HCT116 (cell line): ENCODE measurements around the gene TXNDC11. TPM values are rescaled to one million over a fixed set of nuclear protein-coding genes. Genes with fewer than 3 reads are reported as not detected.

Experiments
- ATAC-seq: fragments of 200-7000 bp; cut with Tn5 transposase; 2 replicates; pipeline ENCODE4 v1.9.1; 2020; ENCODE audit warnings: mild to moderate bottlenecking, moderate library complexity
- BruUV-seq: library from RNA; stranded (reverse); fragments of 400-500 nt; replicated peaks from 2 replicates; lab custom pipeline; 2021; lab: Mats Ljungman, UMichigan
- CTCF ChIA-PET: fragments of 300-600 bp; sonication (Branson Sonifier 250); formaldehyde crosslinking; loops from one replicate; lab custom pipeline; 2021; ENCODE audit warnings: antibody characterized with exemption; lab: Charles Lee
- POLR2A ChIA-PET: fragments of 300-600, 350-600 bp; sonication (Branson Sonifier 250); formaldehyde crosslinking; loops from one replicate; lab custom pipeline; 2021; ENCODE audit warnings: antibody characterized with exemption; lab: Charles Lee
- RAD21 ChIA-PET, 2 experiments: fragments of 300-600 bp; sonication (Branson Sonifier 250); formaldehyde crosslinking; loops; one replicate each; lab custom pipeline; 2023; ENCODE audit warnings: low total read pairs in 2 of 2; ENCODE audit not compliant: uncharacterized antibody in 2 of 2, unreplicated experiment in 2 of 2, low non-redundant PET in 1 of 2; lab: Charles Lee
- DNase-seq: peaks from one replicate; pipeline ENCODE4 v3.0.0-alpha.2; 2010; ENCODE audit warnings: low read depth, low spot score
- H2AFZ ChIP-seq: fragments of 200-600 bp; shearing (Covaris generic), sonication (generic); 2 replicates; pipeline ENCODE4 v1.6.1; 2017; ENCODE audit warnings: low read depth, mixed run types, mixed read lengths, antibody characterized with exemption, low read length; ENCODE audit not compliant: poor library complexity, severe bottlenecking
- H3K27ac ChIP-seq: 2 replicates; pipeline ENCODE4 v1.5.1; 2012; ENCODE audit warnings: low read depth, low read length
- H3K27me3 ChIP-seq: fragments of 200-600 bp; sonication (generic); 2 replicates; pipeline ENCODE4 v1.6.1; 2016; ENCODE audit warnings: mixed run types, low read length, mixed read lengths; ENCODE audit not compliant: insufficient read depth
- H3K36me3 ChIP-seq, 2 experiments: fragments of 200-500 bp in 1 of 2; fragments of 200-600 bp in 1 of 2; sonication (Bioruptor generic) in 1 of 2; sonication (generic) in 1 of 2; 2 replicates each; pipeline versions ENCODE4 v1.5.1 to v1.6.1; 2014 to 2016; ENCODE audit warnings: low read length in 2 of 2, inconsistent platforms in 1 of 2, mixed read lengths in 1 of 2, mixed run types in 1 of 2; ENCODE audit not compliant: insufficient read depth in 2 of 2, control insufficient read depth in 1 of 2
- H3K4me1 ChIP-seq, 2 experiments: fragments of 200-600 bp in 1 of 2; sonication (generic) in 1 of 2; 2 replicates each; pipeline versions ENCODE4 v1.5.1 to v1.6.1; 2012 to 2017; ENCODE audit warnings: low read length in 2 of 2, inconsistent platforms in 1 of 2, mild to moderate bottlenecking in 1 of 2, mixed read lengths in 1 of 2, mixed run types in 1 of 2, moderate library complexity in 1 of 2; ENCODE audit not compliant: insufficient read depth in 2 of 2, control insufficient read depth in 1 of 2
- H3K4me2 ChIP-seq: fragments of 200-600 bp; sonication (generic); 2 replicates; pipeline ENCODE4 v1.6.1; 2017; ENCODE audit warnings: mixed run types, low read length, mixed read lengths
- H3K4me3 ChIP-seq, 2 experiments: fragments of 200-600 bp in 1 of 2; sonication (generic) in 1 of 2; replicated peaks in 1 of 2; 2 replicates each; pipeline ENCODE4 v1.5.1; 2011 to 2016; ENCODE audit warnings: low read length in 2 of 2, control low read depth in 1 of 2, low read depth in 1 of 2, mild to moderate bottlenecking in 1 of 2, mixed read lengths in 1 of 2, mixed run types in 1 of 2
- H3K79me2 ChIP-seq: fragments of 200-600 bp; sonication (generic); 2 replicates; pipeline ENCODE4 v1.6.1; 2017; ENCODE audit warnings: mild to moderate bottlenecking, mixed run types, low read length, moderate library complexity, mixed read lengths; ENCODE audit not compliant: insufficient read depth
- H3K9ac ChIP-seq: fragments of 200-600 bp; sonication (generic); 2 replicates; pipeline ENCODE4 v1.6.1; 2016; ENCODE audit warnings: low read length, mixed read lengths
- H3K9me2 ChIP-seq: fragments of 200-600 bp; sonication (generic), shearing (Covaris generic); 2 replicates; pipeline ENCODE4 v1.6.1; 2017; ENCODE audit warnings: mixed run types, mild to moderate bottlenecking, moderate library complexity; ENCODE audit not compliant: insufficient read depth
- H3K9me3 ChIP-seq, 2 experiments: fragments of 200-500 bp in 1 of 2; fragments of 200-600 bp in 1 of 2; sonication (Bioruptor generic) in 1 of 2; sonication (generic) in 1 of 2; 2 replicates each; pipeline ENCODE4 v1.6.1; 2014 to 2017; ENCODE audit warnings: low read length in 2 of 2, mixed read lengths in 2 of 2, inconsistent platforms in 1 of 2, low read depth in 1 of 2, mild to moderate bottlenecking in 1 of 2, mixed run types in 1 of 2, moderate library complexity in 1 of 2; ENCODE audit not compliant: control insufficient read depth in 1 of 2, insufficient read depth in 1 of 2
- H4K20me1 ChIP-seq: fragments of 200-600 bp; sonication (generic), shearing (Covaris generic); 2 replicates; pipeline ENCODE4 v1.6.1; 2017; ENCODE audit warnings: mixed run types, mild to moderate bottlenecking, moderate library complexity; ENCODE audit not compliant: insufficient read depth
- CBX3 ChIP-seq: IDR thresholded peaks from 2 replicates; pipeline ENCODE4 v1.6.1; 2012; ENCODE audit warnings: low read depth
- CEBPB ChIP-seq: IDR thresholded peaks from 2 replicates; pipeline ENCODE4 v1.6.1; 2012; ENCODE audit warnings: low read depth
- CTCF ChIP-seq, 3 experiments: fragments of 200-600 bp in 1 of 3; sonication (generic) in 1 of 3; IDR thresholded peaks in 2 of 3; conservative IDR thresholded peaks in 1 of 3; 2 replicates each; pipeline ENCODE4 v1.5.1; 2012 to 2017; ENCODE audit warnings: low read depth in 2 of 3, low read length in 2 of 3, antibody characterized with exemption in 1 of 3, borderline replicate concordance in 1 of 3, control low read depth in 1 of 3, mild to moderate bottlenecking in 1 of 3, mixed read lengths in 1 of 3, mixed run types in 1 of 3, moderate library complexity in 1 of 3; ENCODE audit not compliant: insufficient read depth in 1 of 3
- EZH2 ChIP-seq: fragments of 200-600 bp; sonication (generic); IDR thresholded peaks from 2 replicates; pipeline ENCODE4 v1.6.1; 2017; ENCODE audit warnings: antibody characterized with exemption, mixed run types
- EZH2phosphoT487 ChIP-seq: fragments of 200-600 bp; IDR thresholded peaks from 2 replicates; pipeline ENCODE4 v1.6.1; 2018; ENCODE audit warnings: antibody characterized with exemption, borderline replicate concordance
- FOSL1 ChIP-seq: IDR thresholded peaks from 2 replicates; pipeline ENCODE4 v1.6.1; 2012; ENCODE audit warnings: low read depth
- JUND ChIP-seq: IDR thresholded peaks from 2 replicates; pipeline ENCODE4 v1.6.1; 2012
- POLR2A ChIP-seq: IDR thresholded peaks from 2 replicates; pipeline ENCODE4 v1.7.0; 2011; ENCODE audit warnings: borderline replicate concordance; ENCODE audit not compliant: insufficient read depth, insufficient read length; ENCODE audit errors: extremely low read depth
- POLR2AphosphoS5 ChIP-seq: IDR thresholded peaks from 2 replicates; pipeline ENCODE4 v1.6.1; 2011; ENCODE audit warnings: mild to moderate bottlenecking, low read depth, low read length, moderate library complexity
- RAD21 ChIP-seq: IDR thresholded peaks from 2 replicates; pipeline ENCODE4 v1.6.1; 2012; ENCODE audit warnings: low read depth, mild to moderate bottlenecking
- REST ChIP-seq: IDR thresholded peaks from 2 replicates; pipeline ENCODE4 v1.6.1; 2012; ENCODE audit warnings: low read depth
- SIN3A ChIP-seq: IDR thresholded peaks from 2 replicates; pipeline ENCODE4 v1.6.1; 2012; ENCODE audit warnings: low read depth
- ZBTB33 ChIP-seq: IDR thresholded peaks from 2 replicates; pipeline ENCODE4 v1.6.1; 2011; ENCODE audit warnings: mild to moderate bottlenecking, low read length, moderate library complexity; ENCODE audit not compliant: insufficient replicate concordance; ENCODE audit errors: extremely low read depth
- ZFX ChIP-seq: fragments of 450-650 bp; IDR thresholded peaks from 2 replicates; pipeline ENCODE4 v1.6.1; 2017
- ZNF274 ChIP-seq: fragments of 200-500 bp; sonication (Bioruptor generic); IDR thresholded peaks from 2 replicates; pipeline ENCODE4 v1.6.1; 2014; ENCODE audit warnings: mild to moderate bottlenecking, low read depth, low read length, inconsistent platforms
- intact Hi-C: fragments of 100-400 bp; cut with micrococcal nuclease; formaldehyde crosslinking; loops from 2 replicates; pipeline ENCODE4 v1.10.0; 2022
- total RNA-seq: library from RNA; stranded (reverse); gene quantifications from one replicate; pipeline ENCODE4 v1.2.1, GENCODE V29; 2021; ENCODE audit not compliant: unreplicated experiment

The TXNDC11 gene
- total RNA-seq, 1 experiment from 2014 or later: 26.8 TPM

GRCh38 chr16:11667824-11668622, 74.6 kb downstream of the TXNDC11 start, which contains the start of gene SNN:
Gene SNN (plus strand): TSS chr16:11668455. CDS start chr16:11676060, 7,605 bp downstream.
- Histone ChIP-seq H3K27me3 (no peaks in the 10 kb centered on the region), H3K9ac (peak within 1 kb of the TSS; percentile 60), H3K4me1 (peaks cover 10 to 33% of the 10 kb centered on the region in 2 experiments; a peak in 3 of 4 replicates), H3K9me3 (no peaks in the 10 kb centered on the region), H4K20me1 (no peaks in the 10 kb centered on the region), H3K9me2 (no peaks in the 10 kb centered on the region), H3K4me2 (peak within 1 kb of the TSS; percentile 85), H2AFZ (peak within 1 kb of the TSS; percentile 74), H3K79me2 (no peaks in the 10 kb centered on the region), H3K4me3 (peak within 1 kb of the TSS; percentile 63 to 66), H3K27ac (no peak within 1 kb of the TSS; the same call in 1 of the 2 replicates), H3K36me3 (no peaks in the 10 kb centered on the region)
- ChIA-PET CTCF (no interaction called here), POLR2A (no interaction called here), RAD21 (no interaction called here)
- peak; percentile 97 for ATAC-seq
- intact Hi-C loops: no loop called here
- DNase-seq: peak; percentile 39
- no TSS peak for BruUV-seq
- TF ChIP-seq FOSL1: no peak
- no peak for TF ChIP-seq EZH2phosphoT487
- no peak for TF ChIP-seq EZH2
- peak; percentile 34; the same call in 1 of the 2 replicates for TF ChIP-seq POLR2AphosphoS5
- TF ChIP-seq CTCF (IDR thresholded peaks at IDR 0.05 in 2 of 3, conservative IDR thresholded peaks at IDR 0.05 in 1 of 3; ENCODE audit: borderline replicate concordance in 1 of 3, insufficient read depth in 1 of 3, low read depth in 2 of 3, low read length in 2 of 3): no peak
- TF ChIP-seq ZBTB33: no peak
- TF ChIP-seq RAD21: no peak
- no peak for TF ChIP-seq JUND
- no peak for TF ChIP-seq POLR2A
- TF ChIP-seq CEBPB: no peak
- 0 out of 2 replicates have a peak, but pooled peaks have one; percentile 12 for TF ChIP-seq ZFX
- TF ChIP-seq REST: no peak
- TF ChIP-seq CBX3: no peak
- TF ChIP-seq ZNF274: no peak
- TF ChIP-seq SIN3A: no peak
- TF ChIP-seq, all 23 proteins: peak for 2
